RWPE1 (cell line): ENCODE data around the gene PHF20.
A peak's percentile ranks its signal among the peaks of the same experiment; 100 is the strongest.

Experiments used
- CTCF ChIA-PET: fragments of 350-600 bp; sonication (Branson Sonifier 250); formaldehyde crosslinking; extraction: SDS; loops from one replicate; lab custom pipeline; 2021; lab: Yijun Ruan, JAX
- POLR2A ChIA-PET: fragments of 400-600 bp; formaldehyde crosslinking; extraction: SDS; loops from one replicate; lab custom pipeline; 2020; ENCODE audit warnings: antibody characterized with exemption; ENCODE audit not compliant: low non-redundant PET; lab: Yijun Ruan, JAX
- DNase-seq: peaks from one replicate; pipeline ENCODE4 v3.0.0; 2012; ENCODE audit warnings: low spot score
- H3K27ac ChIP-seq: fragments of 450-650 bp; 2 replicates; pipeline ENCODE4 v1.5.1; 2017
- TF ChIP-seq, protein P1 (sequence below): fragments of 450-650 bp; conservative IDR thresholded peaks from 2 replicates; pipeline ENCODE4 v1.5.1; 2017; ENCODE audit warnings: low read depth, mild to moderate bottlenecking

Gene PHF20

DNA sequence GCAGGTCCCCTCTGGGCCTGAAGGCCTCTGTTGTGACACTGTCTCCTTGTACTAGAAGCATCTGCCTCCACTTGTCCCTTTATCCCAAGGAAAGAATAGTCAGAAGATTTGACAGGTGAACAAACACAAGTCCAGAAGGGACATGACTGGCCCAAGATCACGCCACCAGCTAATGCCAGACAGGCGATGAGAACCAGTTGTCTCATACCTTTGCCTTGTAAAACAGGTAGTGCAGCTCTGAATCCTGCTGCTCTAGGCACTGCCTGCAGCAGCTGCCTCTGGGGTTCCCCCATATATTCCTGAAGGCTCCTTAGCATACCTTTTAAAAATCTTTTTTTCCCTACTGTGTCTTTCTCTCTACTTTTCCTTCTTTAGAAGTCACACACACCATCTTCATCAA lies 157.5 kb downstream of the PHF20 start:
- CTCF ChIA-PET = interaction anchor here (1.5 kb wide), 1 partner anchor 26 kb away, joined by 3 read pairs; no protein-coding TSS in a partner anchor
- H3K27ac ChIP-seq = no peak overlapping the region
- POLR2A ChIA-PET = no interaction called here
- TF ChIP-seq, protein P1, sequence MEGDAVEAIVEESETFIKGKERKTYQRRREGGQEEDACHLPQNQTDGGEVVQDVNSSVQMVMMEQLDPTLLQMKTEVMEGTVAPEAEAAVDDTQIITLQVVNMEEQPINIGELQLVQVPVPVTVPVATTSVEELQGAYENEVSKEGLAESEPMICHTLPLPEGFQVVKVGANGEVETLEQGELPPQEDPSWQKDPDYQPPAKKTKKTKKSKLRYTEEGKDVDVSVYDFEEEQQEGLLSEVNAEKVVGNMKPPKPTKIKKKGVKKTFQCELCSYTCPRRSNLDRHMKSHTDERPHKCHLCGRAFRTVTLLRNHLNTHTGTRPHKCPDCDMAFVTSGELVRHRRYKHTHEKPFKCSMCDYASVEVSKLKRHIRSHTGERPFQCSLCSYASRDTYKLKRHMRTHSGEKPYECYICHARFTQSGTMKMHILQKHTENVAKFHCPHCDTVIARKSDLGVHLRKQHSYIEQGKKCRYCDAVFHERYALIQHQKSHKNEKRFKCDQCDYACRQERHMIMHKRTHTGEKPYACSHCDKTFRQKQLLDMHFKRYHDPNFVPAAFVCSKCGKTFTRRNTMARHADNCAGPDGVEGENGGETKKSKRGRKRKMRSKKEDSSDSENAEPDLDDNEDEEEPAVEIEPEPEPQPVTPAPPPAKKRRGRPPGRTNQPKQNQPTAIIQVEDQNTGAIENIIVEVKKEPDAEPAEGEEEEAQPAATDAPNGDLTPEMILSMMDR = no peak
- no peak for DNase-seq

DNA sequence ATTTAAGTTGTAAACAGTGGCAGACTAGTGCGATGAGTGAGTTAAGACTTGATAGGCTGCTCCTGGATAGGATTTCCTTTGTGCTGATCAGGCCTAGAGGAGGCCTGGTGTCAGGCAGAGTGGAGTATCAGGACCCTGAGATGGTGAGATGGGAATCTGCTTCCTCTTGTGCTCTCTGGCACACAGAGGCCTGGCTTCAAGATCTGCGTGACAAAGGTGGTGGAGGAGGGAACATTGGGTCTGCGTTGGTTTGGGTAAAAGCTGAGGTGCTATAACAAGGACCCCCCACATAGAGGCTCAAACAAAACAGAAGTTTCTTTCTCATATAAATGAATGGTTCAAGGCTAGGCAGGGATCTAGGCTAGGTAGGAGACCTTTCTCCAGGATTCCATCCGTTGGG lies 162.2 kb downstream of the PHF20 start:
- TF ChIP-seq, protein P1 = no peak
- DNase-seq = no peak
- ChIA-PET CTCF (interaction anchor here (0.6 to 1.4 kb wide), 4 partner anchors 13 to 232 kb away, joined by 3 read pairs; no protein-coding TSS in a partner anchor), POLR2A (no interaction called here)
- H3K27ac ChIP-seq = no peak overlapping the region

DNA sequence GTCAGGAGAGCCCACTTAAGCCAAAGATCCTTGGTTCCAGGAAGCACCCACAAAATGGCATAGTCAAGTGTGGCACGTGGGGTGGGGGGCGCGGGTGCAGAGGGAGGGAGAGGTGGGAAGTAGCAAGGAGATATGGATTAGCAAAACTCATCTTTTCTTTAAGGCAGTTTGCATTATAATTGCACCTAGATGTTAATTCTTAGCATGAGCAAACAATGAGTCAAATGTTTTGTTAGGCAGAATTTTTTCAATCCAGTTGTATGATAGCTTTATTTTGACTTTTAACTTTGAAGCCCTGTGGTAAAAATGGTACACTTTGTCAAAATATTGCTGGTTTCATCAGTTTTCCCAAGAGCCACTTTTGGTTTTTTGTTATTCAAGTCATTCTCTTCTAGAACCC lies 167.4 kb downstream of the PHF20 start:
- DNase-seq = no peak
- no peak overlapping the region for H3K27ac ChIP-seq
- CTCF ChIA-PET = interaction anchor here (0.6 to 1.2 kb wide), 2 partner anchors 51 to 485 kb away, joined by 3 read pairs; no protein-coding TSS in a partner anchor
- TF ChIP-seq, protein P1 = no peak
- POLR2A ChIA-PET = interaction anchor here (1.2 kb wide), 1 partner anchor 16 kb away, joined by 3 read pairs; no protein-coding TSS in a partner anchor

DNA sequence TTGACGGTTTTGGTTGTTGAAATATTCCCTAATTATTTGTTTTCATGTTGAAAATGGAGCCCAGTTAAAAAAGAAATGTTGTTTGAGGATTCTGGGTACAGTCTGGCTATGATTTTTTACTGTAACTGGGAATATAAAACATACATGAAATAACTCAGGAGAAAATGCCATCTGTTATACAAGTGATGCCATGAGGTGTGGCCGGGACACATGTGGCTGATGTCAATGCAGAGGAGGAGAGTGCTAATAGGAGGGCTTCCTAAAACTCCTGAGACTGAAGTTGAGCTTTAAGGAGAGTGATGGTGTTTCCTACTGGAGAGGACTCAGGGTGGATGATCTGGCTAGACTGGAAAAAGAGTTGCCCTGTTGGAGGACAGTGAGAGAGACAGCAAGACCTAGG lies 169.8 kb downstream of the PHF20 start:
- ChIA-PET POLR2A (no interaction called here), CTCF (interaction anchor here (1.0 kb wide), 1 partner anchor 10 kb away, joined by 3 read pairs; no protein-coding TSS in a partner anchor)
- H3K27ac ChIP-seq = no peak overlapping the region; the same call in 1 of the 2 replicates
- DNase-seq = no peak
- TF ChIP-seq, protein P1 = no peak

DNA sequence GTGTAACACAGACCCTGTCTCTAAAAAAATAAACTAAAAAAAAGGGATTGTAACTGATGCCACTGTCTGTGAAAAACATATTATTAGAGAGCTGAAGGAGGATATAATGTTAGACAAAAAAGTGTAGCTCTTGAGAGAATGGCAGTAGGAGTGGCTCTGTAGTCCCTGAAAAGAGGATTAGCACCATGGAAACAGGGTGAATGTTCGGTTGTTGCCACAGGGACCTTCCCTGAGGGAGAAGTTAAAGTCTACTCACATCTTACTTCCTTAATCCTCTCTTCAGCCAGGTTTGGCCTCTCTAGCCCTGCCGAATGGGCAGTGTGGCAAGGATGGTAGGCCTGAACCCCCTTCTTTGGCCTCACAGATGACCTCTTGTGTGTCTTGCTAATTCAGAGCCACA lies 170.4 kb downstream of the PHF20 start:
- no peak overlapping the region; the same call in 1 of the 2 replicates for H3K27ac ChIP-seq
- DNase-seq = no peak
- CTCF ChIA-PET = interaction anchor here (0.7 to 1.2 kb wide), 4 partner anchors 10 to 257 kb away, joined by 3 to 7 read pairs (median 4); partner anchors contain the start of gene SCAND1
- POLR2A ChIA-PET = interaction anchor here (0.6 to 1.3 kb wide), 2 partner anchors 123 to 200 kb away, joined by 3 read pairs; partner anchors contain the start of gene RBM39
- TF ChIP-seq, protein P1 = no peak

DNA sequence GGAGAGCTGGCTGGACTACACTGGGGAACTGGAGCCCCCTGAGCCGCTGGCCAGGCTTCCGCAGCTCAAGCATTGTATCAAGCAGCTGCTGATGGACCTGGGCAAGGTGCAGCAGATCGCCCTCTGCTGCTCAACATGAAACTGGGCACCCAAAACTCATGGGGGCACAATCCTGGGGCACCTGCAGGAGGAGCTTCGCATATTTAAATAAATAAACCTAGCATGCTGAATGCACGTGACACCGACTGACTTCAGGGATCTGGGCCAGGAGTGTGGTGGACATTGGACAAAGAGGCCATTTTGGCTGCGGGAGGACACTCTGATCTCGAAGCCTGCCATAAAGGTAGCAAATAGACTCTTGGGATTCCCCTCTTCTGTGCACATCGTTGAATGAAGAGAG lies 175.7 kb downstream of the PHF20 start:
- ChIA-PET POLR2A (no interaction called here), CTCF (interaction anchor here (1.1 to 1.5 kb wide), 4 partner anchors 11 to 387 kb away, joined by 3 to 4 read pairs (median 3); no protein-coding TSS in a partner anchor)
- TF ChIP-seq, protein P1 = no peak; the same call in 1 of the 2 replicates
- no peak for DNase-seq
- H3K27ac ChIP-seq = 0 out of 2 replicates have a peak overlapping the region, but pooled peaks have one; percentile 7
